Activated T-cell treated with anti-CD3 and anti-CD28 coated beads, Interleukin-2, amount 50 U/mL, for 72 hours (primary cell): ENCODE measurements around the gene PMM1. TPM values are rescaled to one million over a fixed set of nuclear protein-coding genes. Genes with fewer than 3 reads are reported as not detected.
A peak's percentile ranks its signal among the peaks of the same experiment; 100 is the strongest.

Source experiments
- ATAC-seq, 2 donors: fragments of 150-1000 bp; cut with Tn5 transposase; replicated peaks in 1 of 2; 2 replicates each; pipeline ENCODE4 v1.10.0; 2021; ENCODE audit warnings: moderate library complexity in 2 of 2, mild to moderate bottlenecking in 1 of 2
- DNase-seq, 2 donors: peaks; one replicate each; pipeline ENCODE4 v3.0.0; 2021 to 2022; ENCODE audit warnings: mixed read lengths in 1 of 2
- H3K27ac Mint-ChIP-seq: one replicate; pipeline ENCODE4 v1.8.0; 2022; ENCODE audit warnings: mild to moderate bottlenecking, moderate library complexity, mixed read lengths
- H3K27me3 Mint-ChIP-seq: one replicate; pipeline ENCODE4 v1.8.0; 2022; ENCODE audit warnings: low read depth, mixed read lengths
- H3K36me3 Mint-ChIP-seq, 2 donors: one replicate each; pipeline ENCODE4 v1.8.0; 2022; ENCODE audit warnings: mixed read lengths in 2 of 2, mild to moderate bottlenecking in 1 of 2; ENCODE audit not compliant: insufficient read depth in 2 of 2
- H3K4me1 Mint-ChIP-seq: one replicate; pipeline ENCODE4 v1.8.0; 2022; ENCODE audit warnings: low read depth, mixed read lengths
- H3K4me3 Mint-ChIP-seq, 2 donors: one replicate each; pipeline ENCODE4 v1.8.0; 2022; ENCODE audit warnings: mild to moderate bottlenecking in 2 of 2, mixed read lengths in 2 of 2, moderate library complexity in 2 of 2
- H3K9me3 Mint-ChIP-seq, 2 donors: one replicate each; pipeline ENCODE4 v1.8.0; 2022; ENCODE audit warnings: mixed read lengths in 2 of 2
- total RNA-seq, 2 donors: library from RNA; stranded (reverse); gene quantifications; one replicate each; pipeline ENCODE4 v1.2.3, GENCODE V29; 2022

The PMM1 gene
- total RNA-seq, 2 donors from 2014 or later = 84.3 to 86.2 TPM

DNA sequence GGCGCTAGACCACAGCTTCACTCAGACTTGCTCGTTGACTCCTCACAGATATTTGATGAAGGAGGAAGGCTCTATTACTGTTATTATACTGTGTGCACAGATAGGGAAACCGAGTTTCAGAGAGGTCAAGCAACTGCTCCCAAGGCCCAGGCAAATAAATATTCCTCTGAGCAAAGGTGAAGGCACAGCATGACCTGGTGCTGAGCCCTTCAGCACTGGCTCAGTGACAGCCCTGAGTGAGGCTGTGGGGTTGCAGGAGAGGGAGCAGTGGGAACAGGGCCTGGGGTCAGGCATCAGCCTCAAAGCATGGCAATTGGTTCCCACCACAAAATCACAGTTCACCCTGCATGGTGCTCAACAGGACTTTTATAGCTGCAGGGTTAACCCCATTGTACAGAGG, 52.4 kb downstream of the PMM1 start:
- Mint-ChIP-seq H3K36me3 (peaks cover 0 to 4% of the 10 kb centered on the region in 2 donors), H3K4me3 (no peak overlapping the region), H3K9me3 (no peaks in the 10 kb centered on the region), H3K4me1 (peaks cover 18% of the 10 kb centered on the region), H3K27ac (no peak overlapping the region), H3K27me3 (no peaks in the 10 kb centered on the region)
- ATAC-seq (no peak), DNase-seq (no peak)

DNA sequence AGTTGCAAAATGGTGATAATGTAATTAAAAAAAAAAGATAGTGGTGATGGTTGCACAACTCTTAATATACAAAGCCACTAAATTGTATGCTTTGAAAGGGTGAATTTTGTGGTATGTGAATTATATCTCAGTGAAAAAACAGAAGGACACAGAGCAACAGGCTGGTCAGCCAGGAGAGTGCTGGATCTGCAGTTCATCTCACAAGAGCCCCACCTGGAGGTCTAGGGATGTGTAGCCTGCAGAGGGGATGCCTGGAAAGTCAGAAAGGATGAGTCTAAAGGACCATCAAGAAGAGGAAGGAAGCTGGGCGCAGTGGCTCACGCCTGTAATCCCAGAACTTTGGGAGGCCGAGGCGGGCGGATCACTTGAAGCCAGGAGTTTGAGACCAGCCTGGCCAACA, 54.4 kb downstream of the PMM1 start:
- peak overlapping the region; percentile 35 for H3K27ac Mint-ChIP-seq
- no peaks in the 10 kb centered on the region for H3K27me3 Mint-ChIP-seq
- H3K9me3 Mint-ChIP-seq = no peaks in the 10 kb centered on the region
- DNase-seq (no peak), ATAC-seq (no peak)
- H3K4me1 Mint-ChIP-seq = no peaks in the 10 kb centered on the region
- H3K36me3 Mint-ChIP-seq = peaks cover 0 to 6% of the 10 kb centered on the region in 2 donors
- no peak overlapping the region for H3K4me3 Mint-ChIP-seq

DNA sequence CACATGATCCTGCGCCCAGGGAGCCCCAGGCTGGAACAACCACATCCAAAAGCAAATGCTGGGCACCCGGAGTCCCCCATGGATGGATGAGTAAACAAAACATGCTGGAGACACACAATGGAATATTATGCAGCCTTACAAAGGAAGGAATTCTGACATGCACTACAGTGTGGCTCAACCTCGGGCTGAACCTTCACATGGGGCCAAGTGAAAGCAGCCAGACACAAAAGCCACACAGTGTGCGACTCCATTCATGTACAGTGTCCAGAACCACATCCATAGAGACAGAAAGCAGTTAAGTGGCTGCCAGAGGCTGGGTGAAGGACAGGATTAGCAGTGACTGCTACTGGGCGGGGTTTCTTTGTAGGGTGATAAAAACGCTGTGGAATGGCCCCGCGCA, 55.4 kb downstream of the PMM1 start:
- H3K4me3 Mint-ChIP-seq = no peak overlapping the region
- no peak overlapping the region for H3K27ac Mint-ChIP-seq
- no peaks in the 10 kb centered on the region for H3K9me3 Mint-ChIP-seq
- peaks cover 0 to 4% of the 10 kb centered on the region in 2 donors for H3K36me3 Mint-ChIP-seq
- H3K4me1 Mint-ChIP-seq = no peaks in the 10 kb centered on the region
- no peak for DNase-seq
- no peak for ATAC-seq
- H3K27me3 Mint-ChIP-seq = no peaks in the 10 kb centered on the region

DNA sequence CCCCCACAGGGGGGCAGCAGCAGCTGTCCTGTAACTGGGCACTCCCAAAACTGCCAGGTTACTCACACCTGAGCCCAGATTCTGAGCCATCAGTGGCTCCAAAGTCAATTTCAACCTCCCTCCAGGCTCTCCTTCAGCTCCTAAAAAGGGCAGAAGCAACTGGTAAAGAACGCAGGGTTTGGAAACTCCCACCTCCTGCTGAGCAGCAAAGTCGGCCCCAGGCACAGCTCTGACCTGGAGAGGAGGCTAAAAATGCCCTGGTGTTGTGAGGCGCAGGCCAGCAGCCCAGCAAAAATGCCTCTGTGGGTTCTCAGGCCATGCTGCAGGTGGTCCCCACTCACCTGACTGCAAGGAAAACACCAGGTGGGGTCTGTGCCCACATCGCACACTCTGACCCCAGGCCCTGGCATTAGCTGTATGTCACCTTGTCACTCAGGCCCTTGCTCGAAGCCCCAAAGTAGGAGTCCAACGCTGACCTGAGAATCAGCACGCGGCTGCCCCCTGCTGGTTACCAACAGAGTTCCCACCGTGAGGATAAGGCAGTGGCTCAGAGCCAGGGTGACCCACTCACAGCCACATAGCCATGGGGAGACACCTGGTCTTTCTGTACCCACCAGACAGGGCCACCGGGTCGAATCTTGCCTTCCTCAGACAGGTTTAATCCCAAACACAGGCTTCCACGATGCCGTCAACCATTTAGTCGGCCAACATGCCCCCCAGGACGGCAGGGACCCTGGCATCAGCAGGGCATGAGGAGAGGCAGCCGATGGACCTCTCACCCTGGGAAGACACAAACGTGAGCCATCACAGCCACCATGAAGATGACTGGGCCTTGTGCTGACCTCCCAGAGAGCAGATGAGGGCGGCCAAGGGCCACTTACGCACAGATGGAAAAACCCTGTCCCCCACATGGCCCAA, 56.5 kb downstream of the PMM1 start:
- Mint-ChIP-seq H3K4me1 (no peaks in the 10 kb centered on the region), H3K36me3 (peaks cover 2 to 11% of the 10 kb centered on the region in 2 donors), H3K27ac (peak overlapping the region; percentile 72), H3K9me3 (no peaks in the 10 kb centered on the region), H3K4me3 (no peak overlapping the region), H3K27me3 (no peaks in the 10 kb centered on the region)
- ATAC-seq = peak; percentile 73 to 87
- DNase-seq = peak; percentile 77 to 83

DNA sequence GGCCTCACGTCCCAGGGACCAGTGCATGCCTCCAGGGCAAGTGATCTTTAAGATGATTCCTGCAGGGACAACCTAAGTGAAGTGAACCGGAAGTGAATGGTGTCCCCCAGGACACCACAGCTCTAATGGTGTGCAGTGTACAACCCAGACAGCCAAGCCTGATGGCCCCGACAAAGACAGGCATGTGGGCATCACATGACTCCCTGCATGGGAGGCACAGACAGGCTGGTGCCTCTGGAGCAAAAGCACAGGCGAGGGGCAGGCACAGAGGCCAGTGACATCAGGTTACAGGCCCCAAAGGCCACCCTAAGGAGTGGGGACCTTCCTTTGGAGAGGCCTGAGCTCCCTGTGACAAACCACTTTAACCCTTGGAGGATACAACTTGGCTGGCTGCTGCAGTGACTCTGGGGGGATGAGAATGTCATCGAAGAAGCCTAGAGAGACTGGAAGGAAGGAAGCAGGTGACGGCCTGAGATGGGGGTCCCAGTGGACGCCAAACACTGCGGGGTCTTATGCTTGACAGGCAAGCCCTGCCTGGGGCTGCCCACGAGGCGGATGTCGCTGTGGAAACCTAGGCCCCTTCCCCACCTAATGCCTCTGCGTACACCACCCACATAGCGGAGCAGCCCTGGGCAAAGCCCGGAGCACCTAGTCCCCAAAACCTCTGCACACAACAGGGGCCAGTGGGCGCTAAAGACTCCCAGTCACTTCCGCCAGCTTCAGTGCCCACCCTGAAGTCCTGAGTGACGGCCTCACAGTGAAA, 57.7 kb downstream of the PMM1 start:
- peaks cover 2 to 11% of the 10 kb centered on the region in 2 donors for H3K36me3 Mint-ChIP-seq

DNA sequence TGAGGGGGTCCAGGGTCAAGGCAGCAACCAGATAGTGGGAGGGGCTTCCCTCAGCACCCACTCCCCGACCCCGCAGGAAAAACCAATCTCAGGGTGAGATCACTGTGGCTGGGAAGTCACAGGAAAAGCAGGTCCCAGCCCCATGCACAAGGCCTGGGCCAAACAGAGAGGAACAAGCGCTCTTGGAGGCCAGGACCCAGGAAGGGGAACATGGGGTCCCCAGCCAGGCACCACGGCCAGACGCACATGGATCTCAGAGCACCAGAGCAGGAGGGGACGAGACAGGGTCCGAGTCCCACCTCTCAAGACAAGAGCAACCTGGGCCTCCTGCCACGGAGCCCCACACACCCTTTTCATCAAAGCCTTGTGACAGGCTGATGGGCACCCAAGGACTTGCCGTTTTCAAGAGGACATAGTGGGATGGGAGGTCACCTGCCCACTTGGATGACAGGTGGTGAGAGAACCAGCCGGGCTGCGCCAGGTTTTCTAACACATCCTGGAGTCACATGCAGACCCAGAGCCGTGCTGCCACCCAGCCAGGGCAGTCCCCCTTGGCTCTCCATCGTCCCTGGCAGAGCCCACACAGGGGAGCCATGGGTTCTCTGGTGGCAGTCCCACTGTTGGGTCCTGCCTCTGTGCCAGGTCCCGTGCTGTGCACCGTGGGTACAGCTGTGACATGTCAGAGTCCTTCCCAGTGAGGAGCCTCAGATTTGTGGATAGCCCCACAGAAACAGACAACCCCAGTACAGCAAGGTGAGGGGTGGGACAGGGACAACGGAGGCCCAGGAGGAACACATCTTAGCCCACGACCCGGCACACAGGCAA, 58.5 kb downstream of the PMM1 start:
- H3K27ac Mint-ChIP-seq = no peak overlapping the region
- ATAC-seq (no peak), DNase-seq (no peak)
- peaks cover 2 to 11% of the 10 kb centered on the region in 2 donors for H3K36me3 Mint-ChIP-seq
- no peaks in the 10 kb centered on the region for H3K27me3 Mint-ChIP-seq
- H3K9me3 Mint-ChIP-seq = no peaks in the 10 kb centered on the region
- H3K4me1 Mint-ChIP-seq = no peaks in the 10 kb centered on the region
- H3K4me3 Mint-ChIP-seq = no peak overlapping the region

More for the DNA sequence above, 57.7 kb downstream of the PMM1 start:
- ATAC-seq (no peak), DNase-seq (no peak)
- Mint-ChIP-seq H3K27ac (no peak overlapping the region), H3K4me1 (no peaks in the 10 kb centered on the region), H3K9me3 (no peaks in the 10 kb centered on the region), H3K27me3 (no peaks in the 10 kb centered on the region), H3K4me3 (no peak overlapping the region)

DNA sequence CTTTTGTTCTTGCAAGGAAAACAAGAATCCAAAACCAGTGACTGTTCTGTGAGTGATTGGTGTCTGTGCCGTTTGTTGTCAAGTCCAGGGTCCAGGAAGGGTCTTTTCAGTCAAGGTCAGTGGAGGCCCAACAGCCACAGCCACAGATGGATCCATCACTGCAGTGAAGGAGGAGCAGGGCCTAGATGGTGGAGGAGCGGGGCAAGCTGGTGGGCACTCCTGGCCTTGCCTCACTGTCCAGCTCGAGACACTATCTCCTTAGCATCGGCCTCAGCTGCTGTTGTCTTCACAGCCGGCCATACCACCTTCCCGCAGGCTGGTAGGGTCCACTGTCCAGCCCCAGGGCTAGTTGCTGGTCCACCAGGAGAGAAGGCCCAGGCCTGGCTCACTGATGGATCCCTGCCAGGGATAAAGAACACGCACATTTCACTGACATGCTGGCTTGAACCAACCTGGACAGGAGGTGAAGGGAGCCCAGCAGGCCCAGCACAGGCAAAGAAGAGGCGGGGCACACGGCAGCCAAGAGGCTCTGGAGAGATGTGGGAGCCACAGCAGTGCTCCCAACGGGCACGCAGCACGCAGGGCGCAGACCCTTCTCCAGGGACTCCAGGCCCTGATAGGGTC, 60.6 kb downstream of the PMM1 start:
- peak overlapping the region; percentile 49 for H3K27ac Mint-ChIP-seq
- H3K4me3 Mint-ChIP-seq = no peak overlapping the region
- peaks cover 12% of the 10 kb centered on the region for H3K4me1 Mint-ChIP-seq
- no peak for DNase-seq
- H3K36me3 Mint-ChIP-seq = peaks cover 2 to 8% of the 10 kb centered on the region in 2 donors
- H3K27me3 Mint-ChIP-seq = no peaks in the 10 kb centered on the region
- no peaks in the 10 kb centered on the region for H3K9me3 Mint-ChIP-seq
- no peak for ATAC-seq

DNA sequence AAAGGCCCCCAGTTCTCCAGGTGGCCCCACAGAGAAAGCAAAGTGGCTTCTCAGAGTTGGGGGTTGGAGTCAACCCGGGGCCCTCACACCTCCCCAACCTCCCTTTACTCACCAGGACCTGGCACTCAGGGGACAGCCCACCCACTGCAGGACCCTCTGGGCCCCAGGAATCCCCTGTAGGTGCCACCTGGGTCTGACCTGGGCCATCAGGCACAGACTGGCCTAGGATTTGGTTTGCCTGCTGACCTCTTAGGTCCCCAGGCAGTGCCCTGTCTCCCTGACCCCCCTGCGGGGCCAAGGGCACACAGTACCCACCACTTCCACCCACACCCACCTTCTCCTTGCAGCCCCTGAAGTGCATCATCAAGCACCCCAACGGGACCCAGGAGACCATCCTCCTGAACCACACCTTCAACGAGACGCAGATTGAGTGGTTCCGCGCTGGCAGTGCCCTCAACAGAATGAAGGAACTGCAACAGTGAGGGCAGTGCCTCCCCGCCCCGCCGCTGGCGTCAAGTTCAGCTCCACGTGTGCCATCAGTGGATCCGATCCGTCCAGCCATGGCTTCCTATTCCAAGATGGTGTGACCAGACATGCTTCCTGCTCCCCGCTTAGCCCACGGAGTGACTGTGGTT, 61.4 kb downstream of the PMM1 start:
- H3K27me3 Mint-ChIP-seq = no peaks in the 10 kb centered on the region
- H3K9me3 Mint-ChIP-seq = no peaks in the 10 kb centered on the region
- H3K36me3 Mint-ChIP-seq = peaks cover 2 to 8% of the 10 kb centered on the region in 2 donors
- no peak for ATAC-seq
- DNase-seq = no peak
- H3K27ac Mint-ChIP-seq = no peak overlapping the region
- no peak overlapping the region for H3K4me3 Mint-ChIP-seq
- H3K4me1 Mint-ChIP-seq = peaks cover 13% of the 10 kb centered on the region

Other genes with a start within 250 kb of the PMM1 start
- gene TEF, start 207.9 kb downstream of the PMM1 start, total RNA-seq = 1 to 10 TPM; 1.5 to 2.0 TPM
- gene TOB2, start 143.0 kb downstream of the PMM1 start, total RNA-seq = 10 to 100 TPM; 32.5 TPM
- 10 to 100 TPM; 69.2 to 77.4 TPM for gene PHF5A, start 121.1 kb downstream of the PMM1 start, total RNA-seq
- 10 to 100 TPM; 73.3 to 74.9 TPM for gene ACO2, start 120.7 kb downstream of the PMM1 start, total RNA-seq
- 10 to 100 TPM; 11.6 to 15.6 TPM for gene POLR3H, start 45.4 kb downstream of the PMM1 start, total RNA-seq
- gene CSDC2, start 28.8 kb downstream of the PMM1 start, total RNA-seq = not detected
- gene DESI1, start 31.2 kb upstream of the PMM1 start, total RNA-seq = 10 to 100 TPM; 52.6 to 65.7 TPM
- 100 to 1,000 TPM; 271 to 315 TPM for gene XRCC6, start 31.5 kb upstream of the PMM1 start, total RNA-seq
- 100 to 1,000 TPM; 187 to 210 TPM for gene SNU13, start 99.0 kb upstream of the PMM1 start, total RNA-seq
- 10 to 100 TPM; 72.3 to 73.0 TPM for gene MEI1, start 109.7 kb upstream of the PMM1 start, total RNA-seq
- gene CCDC134, start 210.8 kb upstream of the PMM1 start, total RNA-seq = 10 to 100 TPM; 18.9 to 23.1 TPM
- gene SREBF2, start 243.3 kb upstream of the PMM1 start, total RNA-seq = 100 to 1,000 TPM; 127 to 131 TPM